ENCODE results near the gene ETFB. TPM values are rescaled to one million over a fixed set of nuclear protein-coding genes. Genes with fewer than 3 reads are reported as not detected.

The ETFB gene
- total RNA-seq, 1 experiment from 2014 or later, result 114 TPM

DNA sequence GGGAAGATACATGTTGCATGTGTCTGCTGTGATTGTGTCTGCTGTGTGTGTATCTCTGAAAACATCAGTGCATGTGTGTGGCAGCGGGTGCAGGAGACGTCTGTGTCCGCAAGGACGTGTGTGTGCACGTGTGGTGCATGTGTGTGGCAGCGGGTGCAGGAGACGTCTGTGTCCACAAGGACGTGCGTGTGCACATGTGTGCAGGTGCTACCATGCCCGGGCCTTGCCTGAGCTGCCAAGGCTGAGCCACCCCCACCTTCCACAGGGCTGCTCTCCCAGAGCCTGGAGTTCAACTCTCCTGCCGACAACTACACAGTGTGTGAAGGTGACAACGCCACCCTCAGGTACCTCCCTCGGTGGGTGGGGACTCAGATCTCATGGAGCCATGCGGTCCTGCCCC lies 44.4 kb downstream of the ETFB start:
- H3K4me3 Mint-ChIP-seq (ENCODE audit: unreplicated experiment), result no peak overlapping the region
- CTCF ChIA-PET, result no interaction called here
- no TSS peak for BruUV-seq (replicated peaks)

DNA sequence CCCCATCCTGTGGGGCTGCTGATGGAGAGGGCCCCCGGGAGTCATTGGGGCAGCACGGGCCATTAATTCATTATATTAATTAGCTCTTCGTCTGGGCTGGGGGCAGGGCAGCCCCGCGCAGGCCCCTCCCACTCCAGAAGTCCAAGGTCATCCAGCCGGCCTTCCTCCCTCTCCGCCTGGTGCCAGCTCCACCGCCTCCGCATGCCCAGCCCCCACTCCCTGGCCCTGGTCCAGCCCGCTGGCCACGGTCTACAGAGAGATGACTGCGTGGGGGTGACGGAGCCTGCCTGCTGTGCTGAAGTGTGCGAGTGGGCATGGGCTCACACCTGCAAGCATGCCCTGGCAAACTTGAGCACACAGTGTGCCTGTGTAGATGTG lies 45.9 kb downstream of the ETFB start:
- no peak for DNase-seq (ENCODE audit: unreplicated experiment)
- peaks cover 43% of the 10 kb centered on the region for H3K9me3 Mint-ChIP-seq (ENCODE audit: unreplicated experiment)
- H3K4me3 Mint-ChIP-seq (ENCODE audit: unreplicated experiment), result no peak overlapping the region
- H3K4me1 Mint-ChIP-seq (ENCODE audit: insufficient read depth, unreplicated experiment), result no peaks in the 10 kb centered on the region
- H3K36me3 Mint-ChIP-seq (ENCODE audit: insufficient read depth, unreplicated experiment), result peaks cover 3% of the 10 kb centered on the region
- intact Hi-C loops (cut with micrococcal nuclease), result no loop called here
- POLR2A ChIA-PET, result no interaction called here
- no peaks in the 10 kb centered on the region for H3K27me3 Mint-ChIP-seq (ENCODE audit: insufficient read depth, unreplicated experiment)
- TF ChIP-seq CTCF (IDR thresholded peaks at IDR 0.05; ENCODE audit: unreplicated experiment), result no peak
- CTCF ChIA-PET, result no interaction called here
- BruUV-seq (replicated peaks), result no TSS peak
- H3K27ac Mint-ChIP-seq (ENCODE audit: low read depth, unreplicated experiment), result no peak overlapping the region

More for the DNA sequence above, 44.4 kb downstream of the ETFB start:
- no peak for TF ChIP-seq CTCF (IDR thresholded peaks at IDR 0.05; ENCODE audit: unreplicated experiment)
- intact Hi-C loops (cut with micrococcal nuclease), result no loop called here
- DNase-seq (ENCODE audit: unreplicated experiment), result no peak
- Mint-ChIP-seq H3K9me3 (ENCODE audit: unreplicated experiment) (peaks cover 39% of the 10 kb centered on the region), H3K4me1 (ENCODE audit: insufficient read depth, unreplicated experiment) (no peaks in the 10 kb centered on the region), H3K27ac (ENCODE audit: low read depth, unreplicated experiment) (no peak overlapping the region), H3K36me3 (ENCODE audit: insufficient read depth, unreplicated experiment) (peaks cover 8% of the 10 kb centered on the region), H3K27me3 (ENCODE audit: insufficient read depth, unreplicated experiment) (no peaks in the 10 kb centered on the region)
- POLR2A ChIA-PET, result no interaction called here

DNA sequence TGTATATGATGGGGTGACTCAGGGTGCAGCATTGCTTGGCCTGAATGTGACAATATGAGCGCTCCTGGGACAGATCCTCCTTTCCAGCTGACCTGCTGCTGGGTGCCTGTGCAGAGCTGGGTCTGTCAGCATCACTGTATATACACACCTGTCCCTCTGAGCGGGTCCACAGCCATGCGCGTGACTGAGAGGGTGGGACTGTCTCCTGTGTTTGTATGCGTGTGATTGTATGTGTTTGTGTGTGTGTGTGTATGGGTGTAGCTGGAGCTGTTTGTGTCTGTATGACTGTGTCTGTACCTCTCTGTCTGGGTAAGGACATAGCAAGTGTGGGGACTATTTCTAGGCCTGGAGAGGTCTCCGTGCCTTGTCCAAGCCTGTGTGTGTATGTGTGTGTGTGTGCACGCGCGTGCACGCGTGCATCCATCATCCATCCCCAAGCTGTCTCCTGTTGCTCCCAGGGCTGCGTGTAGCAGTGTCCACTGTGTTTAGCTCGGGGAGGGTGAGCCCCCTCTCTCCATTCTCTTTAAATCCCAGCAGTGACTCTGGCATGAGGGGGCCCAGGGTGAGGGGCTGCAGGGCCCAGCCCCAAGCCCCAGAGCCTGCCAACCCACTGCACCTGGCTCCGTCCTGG lies 46.4 kb downstream of the ETFB start:
- Mint-ChIP-seq H3K27ac (ENCODE audit: low read depth, unreplicated experiment) (no peak overlapping the region), H3K27me3 (ENCODE audit: insufficient read depth, unreplicated experiment) (no peaks in the 10 kb centered on the region), H3K9me3 (ENCODE audit: unreplicated experiment) (peaks cover 44% of the 10 kb centered on the region), H3K4me1 (ENCODE audit: insufficient read depth, unreplicated experiment) (no peaks in the 10 kb centered on the region), H3K36me3 (ENCODE audit: insufficient read depth, unreplicated experiment) (no peaks in the 10 kb centered on the region), H3K4me3 (ENCODE audit: unreplicated experiment) (no peak overlapping the region)
- BruUV-seq (replicated peaks), result no TSS peak
- intact Hi-C loops (cut with micrococcal nuclease), result no loop called here
- ChIA-PET POLR2A (no interaction called here), CTCF (no interaction called here)
- no peak for TF ChIP-seq CTCF (IDR thresholded peaks at IDR 0.05; ENCODE audit: unreplicated experiment)
- no peak for DNase-seq (ENCODE audit: unreplicated experiment)

- intact Hi-C loops (cut with micrococcal nuclease), result no loop called here
- TF ChIP-seq CTCF (IDR thresholded peaks at IDR 0.05; ENCODE audit: unreplicated experiment), result no peak
- no TSS peak for BruUV-seq (replicated peaks)
- Mint-ChIP-seq H3K36me3 (ENCODE audit: insufficient read depth, unreplicated experiment) (no peaks in the 10 kb centered on the region), H3K27ac (ENCODE audit: low read depth, unreplicated experiment) (no peak overlapping the region), H3K4me3 (ENCODE audit: unreplicated experiment) (no peak overlapping the region), H3K27me3 (ENCODE audit: insufficient read depth, unreplicated experiment) (no peaks in the 10 kb centered on the region), H3K9me3 (ENCODE audit: unreplicated experiment) (peaks cover 42% of the 10 kb centered on the region), H3K4me1 (ENCODE audit: insufficient read depth, unreplicated experiment) (no peaks in the 10 kb centered on the region)
- CTCF ChIA-PET, result no interaction called here
- no peak for DNase-seq (ENCODE audit: unreplicated experiment)
- POLR2A ChIA-PET, result no interaction called here
Measured at GRCh38 chr19:51318687-51319648, 47.2 kb downstream of the ETFB start.
